Transverse colon (tissue), 4 donors: ENCODE results near the gene FAM20A.

Experiments used
- EP300 ChIP-seq: sonication (generic); formaldehyde crosslinking; IDR thresholded peaks from one replicate; pipeline ENCODE4 v1.6.1; 2017; ENCODE audit warnings: antibody characterized with exemption, low read depth
- POLR2A ChIP-seq: fragments of 450-650 bp; IDR thresholded peaks from one replicate; pipeline ENCODE4 v1.6.1; 2016; ENCODE audit warnings: antibody characterized with exemption, mild to moderate bottlenecking, moderate library complexity
- POLR2AphosphoS5 ChIP-seq, 3 donors: sonication (generic); formaldehyde crosslinking; IDR thresholded peaks; one replicate each; pipeline ENCODE4 v1.6.1; 2016; ENCODE audit warnings: antibody characterized with exemption in 3 of 3
- TF ChIP-seq, protein P1 (sequence below), 5 experiments: fragments of 200-600 bp in 3 of 5; fragments of 450-650 bp in 2 of 5; sonication (generic) in 3 of 5; IDR thresholded peaks; 1 replicate in 2 of 5; 2 replicates in 3 of 5; pipeline ENCODE4 v1.5.1; 2016 to 2017; ENCODE audit warnings: antibody characterized with exemption in 5 of 5, inconsistent platforms in 3 of 5, mild to moderate bottlenecking in 2 of 5, moderate library complexity in 1 of 5

GRCh38 chr17:68624381-68624780, 23.2 kb upstream of the FAM20A start:
- TF ChIP-seq, protein P1, sequence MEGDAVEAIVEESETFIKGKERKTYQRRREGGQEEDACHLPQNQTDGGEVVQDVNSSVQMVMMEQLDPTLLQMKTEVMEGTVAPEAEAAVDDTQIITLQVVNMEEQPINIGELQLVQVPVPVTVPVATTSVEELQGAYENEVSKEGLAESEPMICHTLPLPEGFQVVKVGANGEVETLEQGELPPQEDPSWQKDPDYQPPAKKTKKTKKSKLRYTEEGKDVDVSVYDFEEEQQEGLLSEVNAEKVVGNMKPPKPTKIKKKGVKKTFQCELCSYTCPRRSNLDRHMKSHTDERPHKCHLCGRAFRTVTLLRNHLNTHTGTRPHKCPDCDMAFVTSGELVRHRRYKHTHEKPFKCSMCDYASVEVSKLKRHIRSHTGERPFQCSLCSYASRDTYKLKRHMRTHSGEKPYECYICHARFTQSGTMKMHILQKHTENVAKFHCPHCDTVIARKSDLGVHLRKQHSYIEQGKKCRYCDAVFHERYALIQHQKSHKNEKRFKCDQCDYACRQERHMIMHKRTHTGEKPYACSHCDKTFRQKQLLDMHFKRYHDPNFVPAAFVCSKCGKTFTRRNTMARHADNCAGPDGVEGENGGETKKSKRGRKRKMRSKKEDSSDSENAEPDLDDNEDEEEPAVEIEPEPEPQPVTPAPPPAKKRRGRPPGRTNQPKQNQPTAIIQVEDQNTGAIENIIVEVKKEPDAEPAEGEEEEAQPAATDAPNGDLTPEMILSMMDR (IDR thresholded peaks at IDR 0.05), result no peak
- TF ChIP-seq POLR2A (no peak), EP300 (no peak), POLR2AphosphoS5 (IDR thresholded peaks at IDR 0.05) (no peak)
